ENCODE measurements around the gene NT5C.

Gene NT5C

DNA sequence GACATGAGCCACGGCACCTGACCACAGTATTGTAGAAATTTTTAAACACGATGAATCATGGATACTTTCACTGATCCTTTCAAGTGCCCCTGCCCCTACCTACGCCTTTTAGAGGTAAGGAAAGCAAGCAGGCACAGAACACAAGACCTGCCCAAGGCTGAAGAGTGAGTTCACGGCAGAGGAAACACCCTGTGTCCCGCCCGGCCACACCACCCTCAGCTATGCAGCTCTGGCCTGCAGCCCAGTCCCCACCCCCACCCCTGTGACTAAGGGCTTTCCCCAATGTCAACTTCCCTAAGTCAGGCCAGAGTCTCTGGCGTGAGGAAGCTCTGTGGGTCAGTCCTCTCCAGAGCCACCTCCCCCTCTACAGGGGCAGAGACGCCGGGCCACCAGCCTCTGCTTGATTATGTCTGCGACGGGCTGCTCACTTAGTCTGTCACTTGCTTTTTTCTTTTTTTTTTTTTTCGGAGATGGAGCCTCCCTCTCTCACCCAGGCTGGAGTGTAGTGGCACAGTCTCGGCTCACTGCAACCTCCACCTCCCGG is 35.4 kb downstream of the NT5C start:
- no peak for TF ChIP-seq TARDBP (IDR thresholded peaks at IDR 0.05)
- TF ChIP-seq CTBP1 (IDR thresholded peaks at IDR 0.05; ENCODE audit: borderline replicate concordance): no peak
- TF ChIP-seq FOXA1 (IDR thresholded peaks at IDR 0.05): no peak
- no peak for TF ChIP-seq SP1 (IDR thresholded peaks at IDR 0.05)
- no peak for TF ChIP-seq BHLHE40 (IDR thresholded peaks at IDR 0.05; ENCODE audit: borderline replicate concordance)
- no peak for TF ChIP-seq FOXK2 (IDR thresholded peaks at IDR 0.05)
- TF ChIP-seq HDGF (IDR thresholded peaks at IDR 0.05; ENCODE audit: borderline replicate concordance): no peak
- no peak for TF ChIP-seq ZNF384 (IDR thresholded peaks at IDR 0.05)
- TF ChIP-seq SUZ12 (IDR thresholded peaks at IDR 0.05): no peak
- TF ChIP-seq L3MBTL2 (conservative IDR thresholded peaks at IDR 0.05): no peak
- TF ChIP-seq ELF4 (IDR thresholded peaks at IDR 0.05): no peak
- TF ChIP-seq, protein P1, sequence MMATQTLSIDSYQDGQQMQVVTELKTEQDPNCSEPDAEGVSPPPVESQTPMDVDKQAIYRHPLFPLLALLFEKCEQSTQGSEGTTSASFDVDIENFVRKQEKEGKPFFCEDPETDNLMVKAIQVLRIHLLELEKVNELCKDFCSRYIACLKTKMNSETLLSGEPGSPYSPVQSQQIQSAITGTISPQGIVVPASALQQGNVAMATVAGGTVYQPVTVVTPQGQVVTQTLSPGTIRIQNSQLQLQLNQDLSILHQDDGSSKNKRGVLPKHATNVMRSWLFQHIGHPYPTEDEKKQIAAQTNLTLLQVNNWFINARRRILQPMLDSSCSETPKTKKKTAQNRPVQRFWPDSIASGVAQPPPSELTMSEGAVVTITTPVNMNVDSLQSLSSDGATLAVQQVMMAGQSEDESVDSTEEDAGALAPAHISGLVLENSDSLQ (IDR thresholded peaks at IDR 0.05): no peak
- no peak for TF ChIP-seq ARNT (IDR thresholded peaks at IDR 0.05)
- no peak for TF ChIP-seq LEF1 (IDR thresholded peaks at IDR 0.05; ENCODE audit: borderline replicate concordance)
- no peak for TF ChIP-seq FOXM1 (IDR thresholded peaks at IDR 0.05; ENCODE audit: borderline replicate concordance)
- no peak for TF ChIP-seq NFRKB (IDR thresholded peaks at IDR 0.05)
- no peak for DNase-seq (ENCODE audit: extremely low spot score)

DNA sequence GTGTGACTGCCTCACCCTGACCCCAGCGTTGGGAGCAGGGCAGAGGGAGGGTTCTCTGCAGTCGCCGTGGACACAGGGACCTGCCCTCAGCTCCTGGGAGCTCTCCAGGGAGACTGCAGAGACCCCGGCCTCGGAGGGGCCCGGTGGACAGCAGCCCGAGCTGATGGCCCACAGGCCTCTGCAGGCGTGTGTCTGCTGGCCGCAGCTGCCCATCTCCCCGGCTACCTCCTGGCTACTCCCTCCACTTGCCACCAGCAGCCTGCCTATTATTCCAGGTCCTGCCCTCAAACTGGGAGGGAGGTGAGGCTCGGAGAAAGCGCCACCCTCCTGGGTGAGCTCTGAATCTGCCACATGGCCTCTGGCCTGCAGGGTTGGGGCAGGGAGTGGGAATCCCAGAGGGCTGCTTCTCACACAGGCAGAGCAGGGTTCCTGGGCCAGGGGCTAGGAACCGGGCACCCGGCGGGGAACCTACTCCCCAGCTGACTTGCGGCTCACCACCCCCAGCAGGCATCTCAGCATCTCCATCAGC is 36.6 kb downstream of the NT5C start:
- ChIA-PET CTCF (interaction anchor here (2.9 kb wide), 1 partner anchor 11 kb away, joined by 21 read pairs; no protein-coding TSS in a partner anchor), POLR2A (interaction anchor here (1.4 to 1.6 kb wide), 3 partner anchors 11 to 60 kb away, joined by 3 to 8 read pairs (median 6); partner anchors contain the start of gene ARMC7)
- no peak for DNase-seq (ENCODE audit: extremely low spot score)
- no peak for TF ChIP-seq FOXK2 (IDR thresholded peaks at IDR 0.05)
- TF ChIP-seq CTBP1 (IDR thresholded peaks at IDR 0.05; ENCODE audit: borderline replicate concordance): no peak
- no peak for TF ChIP-seq L3MBTL2 (conservative IDR thresholded peaks at IDR 0.05)
- TF ChIP-seq ARNT (IDR thresholded peaks at IDR 0.05): no peak
- no peak for TF ChIP-seq BHLHE40 (IDR thresholded peaks at IDR 0.05; ENCODE audit: borderline replicate concordance)
- TF ChIP-seq ELF4 (IDR thresholded peaks at IDR 0.05): no peak
- TF ChIP-seq SP1 (IDR thresholded peaks at IDR 0.05): no peak
- no peak for TF ChIP-seq NFRKB (IDR thresholded peaks at IDR 0.05)
- TF ChIP-seq, protein P1 (IDR thresholded peaks at IDR 0.05): no peak
- TF ChIP-seq LEF1 (IDR thresholded peaks at IDR 0.05; ENCODE audit: borderline replicate concordance): no peak
- no peak for TF ChIP-seq SUZ12 (IDR thresholded peaks at IDR 0.05)

More for the DNA sequence above, 35.4 kb downstream of the NT5C start:
- ChIA-PET POLR2A (interaction anchor here (0.6 to 1.6 kb wide), 6 partner anchors 10 to 166 kb away, joined by 3 to 8 read pairs (median 4); partner anchors contain the start of genes ARMC7 and MRPL58), CTCF (interaction anchor here (2.9 kb wide), 1 partner anchor 9 kb away, joined by 21 read pairs; no protein-coding TSS in a partner anchor)

DNA sequence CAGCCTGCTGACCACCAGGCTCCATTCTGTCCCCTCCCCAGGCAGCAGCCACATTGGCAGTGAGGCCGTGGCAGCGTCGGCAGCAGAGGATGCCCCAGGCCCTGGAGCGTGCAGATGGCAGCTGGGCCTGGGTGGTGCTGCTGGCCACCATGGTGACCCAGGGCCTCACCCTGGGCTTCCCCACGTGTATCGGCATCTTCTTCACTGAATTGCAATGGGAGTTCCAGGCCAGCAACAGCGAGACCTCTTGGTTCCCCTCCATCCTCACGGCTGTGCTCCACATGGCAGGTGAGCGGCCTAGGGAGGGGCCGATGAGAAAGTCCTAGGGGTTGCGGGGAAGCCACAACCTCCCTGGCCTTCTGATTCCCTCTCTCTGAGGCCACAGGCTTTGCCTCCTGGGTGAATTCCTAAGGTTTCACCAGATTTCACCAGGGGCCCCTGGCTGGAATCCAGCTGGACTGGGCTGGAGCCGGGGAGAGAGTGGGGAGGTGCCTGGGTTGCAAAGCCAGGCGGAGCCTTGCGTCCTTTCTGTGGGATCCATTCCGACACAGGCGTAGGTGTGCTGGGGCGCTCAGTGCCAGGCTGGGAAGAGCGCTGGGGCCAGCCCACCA is 37.9 kb downstream of the NT5C start:
- ChIA-PET CTCF (interaction anchor here (1.6 kb wide), 1 partner anchor 12 kb away, joined by 5 read pairs; no protein-coding TSS in a partner anchor), POLR2A (no interaction called here)
- TF ChIP-seq CTBP1 (IDR thresholded peaks at IDR 0.05; ENCODE audit: borderline replicate concordance): no peak
- no peak for TF ChIP-seq SUZ12 (IDR thresholded peaks at IDR 0.05)
- TF ChIP-seq, protein P1 (IDR thresholded peaks at IDR 0.05): no peak
- TF ChIP-seq HDGF (IDR thresholded peaks at IDR 0.05; ENCODE audit: borderline replicate concordance): no peak
- TF ChIP-seq L3MBTL2 (conservative IDR thresholded peaks at IDR 0.05): no peak
- TF ChIP-seq ARNT (IDR thresholded peaks at IDR 0.05): no peak
- TF ChIP-seq NFRKB (IDR thresholded peaks at IDR 0.05): no peak
- no peak for TF ChIP-seq ELF4 (IDR thresholded peaks at IDR 0.05)
- TF ChIP-seq BHLHE40 (IDR thresholded peaks at IDR 0.05; ENCODE audit: borderline replicate concordance): no peak
- TF ChIP-seq SP1 (IDR thresholded peaks at IDR 0.05): no peak
- no peak for TF ChIP-seq LEF1 (IDR thresholded peaks at IDR 0.05; ENCODE audit: borderline replicate concordance)
- no peak for TF ChIP-seq FOXA1 (IDR thresholded peaks at IDR 0.05)
- TF ChIP-seq ZNF384 (IDR thresholded peaks at IDR 0.05): no peak
- no peak for TF ChIP-seq FOXK2 (IDR thresholded peaks at IDR 0.05)
- no peak for DNase-seq (ENCODE audit: extremely low spot score)

DNA sequence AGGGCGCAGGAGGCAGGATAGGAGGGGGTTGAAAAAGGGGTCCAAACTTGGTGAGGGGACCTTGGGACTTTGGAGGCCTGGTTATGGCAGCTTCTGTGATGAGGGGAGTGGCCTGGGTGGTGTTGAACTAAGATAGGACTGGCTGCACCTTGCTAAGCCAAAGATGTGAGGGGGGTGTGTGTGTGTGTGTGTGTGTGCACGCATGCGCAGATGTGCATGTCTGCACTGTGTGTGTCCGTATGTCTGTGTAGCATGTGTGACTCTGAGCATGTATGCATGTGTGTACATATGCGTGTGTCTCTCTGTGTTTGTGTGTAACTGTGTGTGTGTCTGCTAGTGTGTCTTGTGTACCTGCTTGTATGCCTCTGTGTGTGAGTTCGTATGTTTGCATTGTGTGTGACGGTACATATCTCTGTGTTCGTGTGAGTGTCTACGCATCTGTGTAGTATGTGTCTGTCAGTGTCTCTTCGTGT is 39.7 kb downstream of the NT5C start:
- ChIA-PET POLR2A (interaction anchor here (0.8 to 1.6 kb wide), 3 partner anchors 13 to 79 kb away, joined by 3 to 10 read pairs (median 5); partner anchors contain the start of genes ARMC7 and MRPL58), CTCF (no interaction called here)

More for the DNA sequence above, 39.7 kb downstream of the NT5C start:
- no peak for DNase-seq (ENCODE audit: extremely low spot score)
- TF ChIP-seq HDGF (IDR thresholded peaks at IDR 0.05; ENCODE audit: borderline replicate concordance) (no peak), ZNF384 (IDR thresholded peaks at IDR 0.05) (no peak), FOXA1 (IDR thresholded peaks at IDR 0.05) (no peak), SP1 (IDR thresholded peaks at IDR 0.05) (no peak), BHLHE40 (IDR thresholded peaks at IDR 0.05; ENCODE audit: borderline replicate concordance) (no peak), ELF4 (IDR thresholded peaks at IDR 0.05) (no peak), FOXM1 (IDR thresholded peaks at IDR 0.05; ENCODE audit: borderline replicate concordance) (no peak)

Measured in HEK293T (cell line).